ENCODE measurements around the gene PPP1R14D.

DNA sequence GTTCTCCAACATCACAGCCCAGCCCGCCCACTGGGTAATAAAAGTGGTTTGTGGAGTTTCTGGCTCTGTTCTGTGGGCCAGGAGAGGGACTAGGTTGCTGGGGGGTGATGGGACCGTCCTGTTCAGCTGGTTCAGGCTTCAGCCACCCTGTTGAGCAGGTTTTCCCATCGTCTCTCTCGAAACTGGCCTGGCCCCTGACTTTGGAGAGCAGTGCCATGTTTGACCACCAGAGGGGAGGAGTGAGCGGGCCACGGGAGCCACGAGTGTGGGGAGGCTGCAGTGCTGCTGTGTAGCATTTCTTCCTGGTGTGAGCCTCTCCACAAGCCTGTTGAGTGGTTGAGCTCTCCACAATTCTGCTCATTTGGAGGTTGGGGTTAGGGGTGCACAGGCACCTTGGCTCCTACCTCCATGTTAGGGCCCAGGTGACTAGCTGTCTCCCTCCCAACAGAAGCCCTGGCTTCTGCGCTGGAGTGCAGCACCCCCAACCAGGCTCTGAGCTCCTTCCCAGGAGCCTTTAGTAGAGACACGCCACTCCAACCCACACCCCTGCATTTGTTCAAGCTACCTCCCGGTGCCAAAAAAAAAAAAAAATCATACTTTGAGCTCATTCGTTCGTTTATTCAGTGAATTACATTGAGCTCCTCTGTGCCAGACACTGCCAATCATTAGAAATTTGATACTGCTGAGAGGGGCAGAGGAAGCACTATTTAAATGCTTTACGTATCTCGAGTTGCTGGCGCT lies 29.3 kb upstream of the PPP1R14D start:
- TF ChIP-seq, protein P1, sequence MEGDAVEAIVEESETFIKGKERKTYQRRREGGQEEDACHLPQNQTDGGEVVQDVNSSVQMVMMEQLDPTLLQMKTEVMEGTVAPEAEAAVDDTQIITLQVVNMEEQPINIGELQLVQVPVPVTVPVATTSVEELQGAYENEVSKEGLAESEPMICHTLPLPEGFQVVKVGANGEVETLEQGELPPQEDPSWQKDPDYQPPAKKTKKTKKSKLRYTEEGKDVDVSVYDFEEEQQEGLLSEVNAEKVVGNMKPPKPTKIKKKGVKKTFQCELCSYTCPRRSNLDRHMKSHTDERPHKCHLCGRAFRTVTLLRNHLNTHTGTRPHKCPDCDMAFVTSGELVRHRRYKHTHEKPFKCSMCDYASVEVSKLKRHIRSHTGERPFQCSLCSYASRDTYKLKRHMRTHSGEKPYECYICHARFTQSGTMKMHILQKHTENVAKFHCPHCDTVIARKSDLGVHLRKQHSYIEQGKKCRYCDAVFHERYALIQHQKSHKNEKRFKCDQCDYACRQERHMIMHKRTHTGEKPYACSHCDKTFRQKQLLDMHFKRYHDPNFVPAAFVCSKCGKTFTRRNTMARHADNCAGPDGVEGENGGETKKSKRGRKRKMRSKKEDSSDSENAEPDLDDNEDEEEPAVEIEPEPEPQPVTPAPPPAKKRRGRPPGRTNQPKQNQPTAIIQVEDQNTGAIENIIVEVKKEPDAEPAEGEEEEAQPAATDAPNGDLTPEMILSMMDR (conservative IDR thresholded peaks at IDR 0.05 in 1 of 2, IDR thresholded peaks at IDR 0.05 in 1 of 2; ENCODE audit: extremely low read depth in 1 of 2, insufficient read depth in 1 of 2, low read depth in 1 of 2, low read length in 2 of 2): peak; percentile 98 to 99
- no peak for TF ChIP-seq EZH2 (IDR thresholded peaks at IDR 0.05; ENCODE audit: borderline replicate concordance, low read length)

Data from mammary epithelial cell (primary cell).